GM12878 (cell line): ENCODE measurements around the gene POU2F1.

Source experiments
- ATF7 ChIP-seq: fragments of 450-650 bp; IDR thresholded peaks from 2 replicates; pipeline ENCODE4 v1.6.1; 2016; ENCODE audit warnings: low read depth, mild to moderate bottlenecking
- CEBPB ChIP-seq, 2 experiments: fragments of 150-350 bp in 1 of 2; IDR thresholded peaks; 2 replicates each; pipeline ENCODE4 v1.6.1; 2012 to 2014; ENCODE audit warnings: low read depth in 2 of 2, low read length in 2 of 2, borderline replicate concordance in 1 of 2, inconsistent platforms in 1 of 2
- EGR1 ChIP-seq, 2 experiments: IDR thresholded peaks; 1 replicate in 1 of 2; 2 replicates in 1 of 2; pipeline ENCODE4 v1.6.1; 2011 to 2012; ENCODE audit warnings: low read depth in 2 of 2, low read length in 2 of 2, borderline replicate concordance in 1 of 2, mild to moderate bottlenecking in 1 of 2, moderate library complexity in 1 of 2
- EP300 ChIP-seq, 2 experiments: fragments of 150-350 bp in 1 of 2; IDR thresholded peaks; 2 replicates each; pipeline ENCODE4 v1.6.1; 2011 to 2012; ENCODE audit warnings: low read depth in 2 of 2, low read length in 2 of 2, borderline replicate concordance in 1 of 2, improper control_type of control experiment in 1 of 2, inconsistent platforms in 1 of 2; ENCODE audit not compliant: control insufficient read depth in 1 of 2
- EZH2 ChIP-seq: IDR thresholded peaks from 2 replicates; pipeline ENCODE4 v1.6.1; 2012; ENCODE audit warnings: low read depth, mild to moderate bottlenecking, control low read depth, inconsistent platforms, low read length, borderline replicate concordance; ENCODE audit not compliant: control insufficient read depth
- POLR2A ChIP-seq: IDR thresholded peaks from 2 replicates; pipeline ENCODE4 v1.6.1; 2011; ENCODE audit warnings: low read depth, mild to moderate bottlenecking, low read length
- RAD21 ChIP-seq: IDR thresholded peaks from 2 replicates; pipeline ENCODE4 v1.6.1; 2011; ENCODE audit warnings: mild to moderate bottlenecking, low read depth, low read length, moderate library complexity; ENCODE audit not compliant: insufficient read depth
- SIN3A ChIP-seq: IDR thresholded peaks from 2 replicates; pipeline ENCODE4 v1.6.1; 2012; ENCODE audit warnings: low read depth, low read length, improper control_type of control experiment
- TAF1 ChIP-seq: IDR thresholded peaks from 2 replicates; pipeline ENCODE4 v1.6.1; 2011; ENCODE audit warnings: mild to moderate bottlenecking, low read depth, low read length, borderline replicate concordance
- TF ChIP-seq, protein P1 (sequence below): IDR thresholded peaks from 2 replicates; pipeline ENCODE4 v1.6.1; 2011; ENCODE audit warnings: low read depth, low read length, improper control_type of control experiment, borderline replicate concordance
- TF ChIP-seq, protein P2 (sequence below): fragments of 450-650 bp; IDR thresholded peaks from 2 replicates; pipeline ENCODE4 v1.6.1; 2018; ENCODE audit warnings: mild to moderate bottlenecking, low read depth, moderate library complexity; ENCODE audit not compliant: partially characterized antibody

DNA sequence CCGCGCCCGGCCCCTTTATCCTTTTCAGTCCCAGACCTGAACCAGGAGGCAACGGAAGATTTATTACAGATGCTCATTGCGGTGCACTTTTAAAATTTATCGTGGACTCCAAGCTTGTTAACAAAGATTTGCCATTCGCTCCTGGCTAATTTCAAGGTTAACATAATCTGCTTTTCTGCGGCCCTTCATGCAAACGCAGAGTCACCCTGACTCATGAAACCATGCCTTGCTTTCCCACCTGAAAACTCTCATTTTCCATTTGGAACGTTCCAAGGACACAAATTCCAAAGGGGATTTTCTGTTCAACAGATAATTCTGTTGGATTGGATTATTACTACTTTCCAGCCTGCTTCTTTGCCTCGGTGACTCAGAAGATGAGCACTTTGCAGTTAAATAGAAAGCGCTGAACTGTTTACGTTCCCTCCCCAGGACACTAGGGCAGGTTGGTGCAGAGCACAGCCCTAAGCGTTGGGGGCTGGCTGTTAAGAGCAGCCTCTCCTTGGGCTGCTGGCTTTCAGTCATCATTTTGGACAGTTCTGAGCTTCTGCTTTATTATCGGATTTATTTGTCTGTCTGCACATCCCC is 246.5 kb downstream of the POU2F1 start:
- TF ChIP-seq, protein P1, sequence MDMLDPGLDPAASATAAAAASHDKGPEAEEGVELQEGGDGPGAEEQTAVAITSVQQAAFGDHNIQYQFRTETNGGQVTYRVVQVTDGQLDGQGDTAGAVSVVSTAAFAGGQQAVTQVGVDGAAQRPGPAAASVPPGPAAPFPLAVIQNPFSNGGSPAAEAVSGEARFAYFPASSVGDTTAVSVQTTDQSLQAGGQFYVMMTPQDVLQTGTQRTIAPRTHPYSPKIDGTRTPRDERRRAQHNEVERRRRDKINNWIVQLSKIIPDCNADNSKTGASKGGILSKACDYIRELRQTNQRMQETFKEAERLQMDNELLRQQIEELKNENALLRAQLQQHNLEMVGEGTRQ: no peak
- no peak for TF ChIP-seq TAF1
- TF ChIP-seq EP300 (IDR thresholded peaks at IDR 0.05; ENCODE audit: borderline replicate concordance in 1 of 2, control insufficient read depth in 1 of 2, low read depth in 2 of 2, low read length in 2 of 2): no peak
- TF ChIP-seq POLR2A: no peak
- TF ChIP-seq SIN3A: no peak
- TF ChIP-seq ATF7: no peak
- no peak for TF ChIP-seq EZH2
- TF ChIP-seq, protein P2, sequence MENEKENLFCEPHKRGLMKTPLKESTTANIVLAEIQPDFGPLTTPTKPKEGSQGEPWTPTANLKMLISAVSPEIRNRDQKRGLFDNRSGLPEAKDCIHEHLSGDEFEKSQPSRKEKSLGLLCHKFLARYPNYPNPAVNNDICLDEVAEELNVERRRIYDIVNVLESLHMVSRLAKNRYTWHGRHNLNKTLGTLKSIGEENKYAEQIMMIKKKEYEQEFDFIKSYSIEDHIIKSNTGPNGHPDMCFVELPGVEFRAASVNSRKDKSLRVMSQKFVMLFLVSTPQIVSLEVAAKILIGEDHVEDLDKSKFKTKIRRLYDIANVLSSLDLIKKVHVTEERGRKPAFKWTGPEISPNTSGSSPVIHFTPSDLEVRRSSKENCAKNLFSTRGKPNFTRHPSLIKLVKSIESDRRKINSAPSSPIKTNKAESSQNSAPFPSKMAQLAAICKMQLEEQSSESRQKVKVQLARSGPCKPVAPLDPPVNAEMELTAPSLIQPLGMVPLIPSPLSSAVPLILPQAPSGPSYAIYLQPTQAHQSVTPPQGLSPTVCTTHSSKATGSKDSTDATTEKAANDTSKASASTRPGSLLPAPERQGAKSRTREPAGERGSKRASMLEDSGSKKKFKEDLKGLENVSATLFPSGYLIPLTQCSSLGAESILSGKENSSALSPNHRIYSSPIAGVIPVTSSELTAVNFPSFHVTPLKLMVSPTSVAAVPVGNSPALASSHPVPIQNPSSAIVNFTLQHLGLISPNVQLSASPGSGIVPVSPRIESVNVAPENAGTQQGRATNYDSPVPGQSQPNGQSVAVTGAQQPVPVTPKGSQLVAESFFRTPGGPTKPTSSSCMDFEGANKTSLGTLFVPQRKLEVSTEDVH: no peak
- TF ChIP-seq CEBPB (IDR thresholded peaks at IDR 0.05; ENCODE audit: borderline replicate concordance in 1 of 2, low read depth in 2 of 2, low read length in 2 of 2): no peak
- no peak for TF ChIP-seq EGR1 (IDR thresholded peaks at IDR 0.05; ENCODE audit: borderline replicate concordance in 1 of 2, low read depth in 2 of 2, low read length in 2 of 2)
- TF ChIP-seq RAD21: no peak
